Kidney epithelial cell (primary cell): ENCODE data around the gene TFF2. TPM values are rescaled to one million over a fixed set of nuclear protein-coding genes. Genes with fewer than 3 reads are reported as not detected.
A peak's percentile ranks its signal among the peaks of the same experiment; 100 is the strongest.

Experiments
- DNase-seq: peaks from one replicate; pipeline ENCODE4 v3.0.0-alpha.2; 2010; ENCODE audit warnings: low read depth
- H3K27me3 ChIP-seq: 2 replicates; pipeline ENCODE4 v1.6.0; 2011; ENCODE audit warnings: low read length; ENCODE audit not compliant: control insufficient read depth, insufficient read depth
- H3K36me3 ChIP-seq: 2 replicates; pipeline ENCODE4 v1.5.1; 2011; ENCODE audit warnings: low read length; ENCODE audit not compliant: control insufficient read depth, insufficient read depth
- H3K4me3 ChIP-seq: 2 replicates; pipeline ENCODE4 v1.5.1; 2011; ENCODE audit warnings: low read depth, mild to moderate bottlenecking, control low read depth, low read length
- total RNA-seq: library from RNA; depleted of rRNA; stranded (reverse); fragments of >200 nt; gene quantifications from 2 replicates; pipeline ENCODE4 v1.2.3, GENCODE V29; 2015
- TF ChIP-seq, protein P1 (sequence below): IDR thresholded peaks from 2 replicates; pipeline ENCODE4 v1.5.1; 2011; ENCODE audit warnings: mild to moderate bottlenecking, moderate library complexity, low read length, control low read depth, inconsistent platforms; ENCODE audit not compliant: insufficient read depth, poor library complexity, severe bottlenecking

The TFF2 gene
- total RNA-seq, 1 donor from 2014 or later, result not detected

DNA sequence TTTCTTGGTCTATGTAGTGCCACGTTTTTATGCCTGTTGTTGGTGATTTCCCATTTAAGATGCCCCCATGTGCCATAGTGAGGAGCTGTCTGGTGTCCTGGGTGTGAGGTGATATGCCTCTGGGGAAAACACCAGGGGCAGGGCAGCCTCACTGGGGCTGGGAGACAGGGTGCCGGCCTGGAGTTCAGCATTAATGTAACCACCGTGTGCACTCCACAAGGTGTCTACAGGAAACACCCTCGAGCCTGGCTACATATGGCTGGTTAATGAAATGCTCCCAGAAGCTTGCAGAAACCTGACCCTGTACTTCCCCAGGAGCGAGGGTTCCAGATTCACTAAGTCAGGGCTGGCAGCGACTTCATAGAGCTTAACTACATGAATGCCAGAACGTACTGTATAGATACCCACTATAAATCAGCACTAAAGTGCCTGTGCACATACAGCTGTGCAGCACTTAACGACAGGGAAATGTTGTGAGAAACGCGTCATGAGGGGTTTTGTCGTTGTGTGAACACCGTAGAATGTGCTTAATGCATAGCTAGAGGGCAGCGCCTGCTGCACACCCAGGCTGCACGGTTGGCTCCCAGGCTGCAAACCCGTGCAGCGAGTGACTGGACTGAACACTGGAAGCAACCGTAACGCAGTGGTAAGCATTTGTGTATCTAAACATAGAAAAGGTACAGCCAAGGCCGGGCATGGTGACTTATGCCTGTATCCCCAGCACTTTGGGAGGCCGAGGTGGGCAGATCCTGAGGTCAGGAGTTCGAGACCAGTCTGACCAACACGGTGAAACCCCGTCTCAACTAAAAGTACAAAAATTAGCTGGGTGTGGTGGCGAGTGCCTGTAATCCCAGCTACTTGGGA lies 10.4 kb downstream of the TFF2 start:
- peaks cover 3% of the 10 kb centered on the region for H3K27me3 ChIP-seq
- no peak overlapping the region for H3K4me3 ChIP-seq
- TF ChIP-seq, protein P1, sequence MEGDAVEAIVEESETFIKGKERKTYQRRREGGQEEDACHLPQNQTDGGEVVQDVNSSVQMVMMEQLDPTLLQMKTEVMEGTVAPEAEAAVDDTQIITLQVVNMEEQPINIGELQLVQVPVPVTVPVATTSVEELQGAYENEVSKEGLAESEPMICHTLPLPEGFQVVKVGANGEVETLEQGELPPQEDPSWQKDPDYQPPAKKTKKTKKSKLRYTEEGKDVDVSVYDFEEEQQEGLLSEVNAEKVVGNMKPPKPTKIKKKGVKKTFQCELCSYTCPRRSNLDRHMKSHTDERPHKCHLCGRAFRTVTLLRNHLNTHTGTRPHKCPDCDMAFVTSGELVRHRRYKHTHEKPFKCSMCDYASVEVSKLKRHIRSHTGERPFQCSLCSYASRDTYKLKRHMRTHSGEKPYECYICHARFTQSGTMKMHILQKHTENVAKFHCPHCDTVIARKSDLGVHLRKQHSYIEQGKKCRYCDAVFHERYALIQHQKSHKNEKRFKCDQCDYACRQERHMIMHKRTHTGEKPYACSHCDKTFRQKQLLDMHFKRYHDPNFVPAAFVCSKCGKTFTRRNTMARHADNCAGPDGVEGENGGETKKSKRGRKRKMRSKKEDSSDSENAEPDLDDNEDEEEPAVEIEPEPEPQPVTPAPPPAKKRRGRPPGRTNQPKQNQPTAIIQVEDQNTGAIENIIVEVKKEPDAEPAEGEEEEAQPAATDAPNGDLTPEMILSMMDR, result no peak
- no peak for DNase-seq
- no peaks in the 10 kb centered on the region for H3K36me3 ChIP-seq

GRCh38 chr21:42338729-42339715 lies 11.8 kb downstream of the TFF2 start:
- Histone ChIP-seq H3K4me3 (no peak overlapping the region), H3K27me3 (peaks cover 3% of the 10 kb centered on the region), H3K36me3 (no peaks in the 10 kb centered on the region)
- DNase-seq, result no peak
- TF ChIP-seq, protein P1, result no peak

- DNase-seq, result peak; percentile 69
- Histone ChIP-seq H3K27me3 (peaks cover 3% of the 10 kb centered on the region), H3K4me3 (no peak overlapping the region), H3K36me3 (no peaks in the 10 kb centered on the region)
- TF ChIP-seq, protein P1, result peak; percentile 81
Measured at GRCh38 chr21:42337830-42338728, 12.7 kb downstream of the TFF2 start.

DNA sequence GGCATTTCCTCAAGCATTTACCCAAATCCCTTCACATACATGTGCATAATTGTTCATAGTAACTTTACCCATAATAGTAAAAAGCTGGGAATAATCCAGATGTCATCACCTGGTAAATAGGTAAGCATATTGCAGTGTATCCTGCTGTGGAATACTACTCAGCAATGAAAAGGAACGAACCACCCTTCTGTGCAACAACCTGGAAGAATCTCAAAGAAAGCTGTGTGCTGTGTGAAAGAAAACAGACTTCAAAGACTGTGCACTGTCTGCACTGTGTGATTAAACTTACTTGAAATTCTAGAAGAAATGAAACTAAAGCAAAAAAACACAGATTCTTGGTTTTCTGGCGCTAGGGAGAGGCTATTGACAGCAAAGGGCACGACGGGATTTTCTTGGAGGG lies 13.5 kb downstream of the TFF2 start:
- Histone ChIP-seq H3K27me3 (peaks cover 6% of the 10 kb centered on the region), H3K4me3 (no peak overlapping the region), H3K36me3 (no peaks in the 10 kb centered on the region)
- TF ChIP-seq, protein P1, result no peak
- no peak for DNase-seq

GRCh38 chr21:42336054-42336453 lies 14.7 kb downstream of the TFF2 start:
- no peaks in the 10 kb centered on the region for H3K36me3 ChIP-seq
- no peak for DNase-seq
- TF ChIP-seq, protein P1, result no peak
- no peak overlapping the region for H3K4me3 ChIP-seq
- H3K27me3 ChIP-seq, result peaks cover 7% of the 10 kb centered on the region
